ENCODE measurements around the gene PCDH12.

GRCh38 chr5:141966963-141967333 is 8.9 kb upstream of the PCDH12 start:
- TF ChIP-seq CTCF (IDR thresholded peaks at IDR 0.05) (no peak), POLR2AphosphoS5 (IDR thresholded peaks at IDR 0.05; ENCODE audit: low read depth, low read length) (no peak)
- TF ChIP-seq, protein P1, sequence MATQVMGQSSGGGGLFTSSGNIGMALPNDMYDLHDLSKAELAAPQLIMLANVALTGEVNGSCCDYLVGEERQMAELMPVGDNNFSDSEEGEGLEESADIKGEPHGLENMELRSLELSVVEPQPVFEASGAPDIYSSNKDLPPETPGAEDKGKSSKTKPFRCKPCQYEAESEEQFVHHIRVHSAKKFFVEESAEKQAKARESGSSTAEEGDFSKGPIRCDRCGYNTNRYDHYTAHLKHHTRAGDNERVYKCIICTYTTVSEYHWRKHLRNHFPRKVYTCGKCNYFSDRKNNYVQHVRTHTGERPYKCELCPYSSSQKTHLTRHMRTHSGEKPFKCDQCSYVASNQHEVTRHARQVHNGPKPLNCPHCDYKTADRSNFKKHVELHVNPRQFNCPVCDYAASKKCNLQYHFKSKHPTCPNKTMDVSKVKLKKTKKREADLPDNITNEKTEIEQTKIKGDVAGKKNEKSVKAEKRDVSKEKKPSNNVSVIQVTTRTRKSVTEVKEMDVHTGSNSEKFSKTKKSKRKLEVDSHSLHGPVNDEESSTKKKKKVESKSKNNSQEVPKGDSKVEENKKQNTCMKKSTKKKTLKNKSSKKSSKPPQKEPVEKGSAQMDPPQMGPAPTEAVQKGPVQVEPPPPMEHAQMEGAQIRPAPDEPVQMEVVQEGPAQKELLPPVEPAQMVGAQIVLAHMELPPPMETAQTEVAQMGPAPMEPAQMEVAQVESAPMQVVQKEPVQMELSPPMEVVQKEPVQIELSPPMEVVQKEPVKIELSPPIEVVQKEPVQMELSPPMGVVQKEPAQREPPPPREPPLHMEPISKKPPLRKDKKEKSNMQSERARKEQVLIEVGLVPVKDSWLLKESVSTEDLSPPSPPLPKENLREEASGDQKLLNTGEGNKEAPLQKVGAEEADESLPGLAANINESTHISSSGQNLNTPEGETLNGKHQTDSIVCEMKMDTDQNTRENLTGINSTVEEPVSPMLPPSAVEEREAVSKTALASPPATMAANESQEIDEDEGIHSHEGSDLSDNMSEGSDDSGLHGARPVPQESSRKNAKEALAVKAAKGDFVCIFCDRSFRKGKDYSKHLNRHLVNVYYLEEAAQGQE (IDR thresholded peaks at IDR 0.05; ENCODE audit: insufficient read depth in 1 of 2, low read depth in 2 of 2, low read length in 1 of 2), result no peak

Data from Panc1 (cell line).